Upper lobe of left lung (tissue), 6 donors: ENCODE results near the gene E2F4. TPM values are rescaled to one million over a fixed set of nuclear protein-coding genes. Genes with fewer than 3 reads are reported as not detected.

Source experiments
- ATAC-seq, 2 donors: fragments of 200-7000 bp; cut with Tn5 transposase; one replicate each; pipeline ENCODE4 v1.9.1; 2022; ENCODE audit warnings: mild to moderate bottlenecking in 2 of 2, moderate library complexity in 2 of 2; ENCODE audit not compliant: low FRiP score in 2 of 2
- DNase-seq, 2 donors: peaks; one replicate each; pipeline ENCODE4 v3.0.0-alpha.2; 2019 to 2020
- H3K27ac ChIP-seq, 4 donors: fragments of 200-600 bp; sonication (generic); one replicate each; pipeline ENCODE4 v1.5.1; 2016 to 2019
- H3K27me3 ChIP-seq, 4 donors: fragments of 200-600 bp; sonication (generic); one replicate each; pipeline ENCODE4 v1.5.1; 2017 to 2019
- H3K36me3 ChIP-seq, 4 donors: fragments of 200-600 bp; sonication (generic); one replicate each; pipeline ENCODE4 v1.5.1; 2016 to 2019
- H3K4me1 ChIP-seq, 4 donors: fragments of 200-600 bp; sonication (generic); one replicate each; pipeline ENCODE4 v1.5.1; 2018 to 2019
- H3K4me3 ChIP-seq, 4 donors: fragments of 200-600 bp; sonication (generic); one replicate each; pipeline ENCODE4 v1.5.1; 2017 to 2019; ENCODE audit warnings: mild to moderate bottlenecking in 2 of 4, moderate library complexity in 1 of 4
- H3K9me3 ChIP-seq, 4 donors: fragments of 200-600 bp; sonication (generic); one replicate each; pipeline ENCODE4 v1.5.1; 2018 to 2019
- EP300 ChIP-seq, 4 donors: sonication (generic); formaldehyde crosslinking; IDR thresholded peaks; one replicate each; pipeline ENCODE4 v1.5.1; 2017; ENCODE audit warnings: antibody characterized with exemption in 4 of 4, control low read depth in 2 of 4
- POLR2A ChIP-seq, 4 donors: fragments of 450-650 bp; IDR thresholded peaks; one replicate each; pipeline ENCODE4 v1.5.1; 2016 to 2017; ENCODE audit warnings: antibody characterized with exemption in 4 of 4, mild to moderate bottlenecking in 2 of 4
- POLR2AphosphoS5 ChIP-seq, 2 donors: sonication (generic); formaldehyde crosslinking; IDR thresholded peaks; one replicate each; pipeline ENCODE4 v1.5.1; 2017; ENCODE audit warnings: antibody characterized with exemption in 2 of 2
- WGBS, 2 donors: methylation state at CpG; one replicate each; pipeline ENCODE4 v1.1.5; 2017 to 2018; 5-methylcytosine and 5-hydroxymethylcytosine counted together
- total RNA-seq, 6 donors: library from RNA; depleted of rRNA in 4 of 6; stranded (reverse); fragments of >200 nt in 4 of 6; gene quantifications; one replicate each; pipeline versions ENCODE4 v1.1.0 to v1.2.1, GENCODE V29; 2016 to 2021
- TF ChIP-seq, protein P1 (sequence below), 6 experiments: fragments of 450-650 bp in 4 of 6; fragments of 200-600 bp in 2 of 6; sonication (generic) in 2 of 6; IDR thresholded peaks; one replicate each; pipeline ENCODE4 v1.5.1; 2016 to 2019; ENCODE audit warnings: antibody characterized with exemption in 6 of 6
- donor health status: DM: no; HTN: no; CAD: no; lungs with moderate emphysema.
- donor health status: DM: no; HTN: yes; CAD: no; lungs with severe emphysema.

Gene E2F4
- total RNA-seq, 6 donors from 2014 or later: 55.7 to 124 (median 85.4) TPM

DNA sequence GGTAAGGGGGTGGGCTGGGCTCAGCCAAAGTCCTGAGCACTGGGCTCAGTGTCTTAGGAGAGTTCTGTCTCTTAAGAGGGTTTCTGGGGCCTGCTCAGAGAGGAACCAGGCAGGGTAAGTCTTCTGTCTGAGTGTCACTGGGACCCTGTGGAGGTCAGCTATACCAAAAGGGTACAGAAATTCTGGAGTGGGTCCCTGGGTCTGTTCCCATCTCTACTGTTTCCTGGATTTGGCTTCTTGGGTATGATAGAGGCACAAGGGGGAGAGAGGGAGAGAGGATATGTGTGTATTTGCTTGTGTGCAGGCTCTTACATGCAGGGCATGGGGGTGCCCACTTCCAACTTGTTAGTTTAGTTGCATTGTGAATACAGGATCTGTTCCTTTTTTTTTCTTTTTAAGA is 1.6 kb downstream of the E2F4 start:
- peaks cover 30 to 56% (median 38%) of the 10 kb centered on the region in 4 donors for H3K4me1 ChIP-seq
- peak overlapping the region in 2 of 4 donors; percentile 92 to 98 for H3K4me3 ChIP-seq
- H3K9me3 ChIP-seq: no peaks in the 10 kb centered on the region
- H3K36me3 ChIP-seq: peaks cover 18 to 54% (median 47%) of the 10 kb centered on the region in 4 donors
- ATAC-seq: no peak
- TF ChIP-seq POLR2A (IDR thresholded peaks at IDR 0.05) (no peak), EP300 (IDR thresholded peaks at IDR 0.05) (no peak), POLR2AphosphoS5 (IDR thresholded peaks at IDR 0.05) (no peak)
- TF ChIP-seq, protein P1, sequence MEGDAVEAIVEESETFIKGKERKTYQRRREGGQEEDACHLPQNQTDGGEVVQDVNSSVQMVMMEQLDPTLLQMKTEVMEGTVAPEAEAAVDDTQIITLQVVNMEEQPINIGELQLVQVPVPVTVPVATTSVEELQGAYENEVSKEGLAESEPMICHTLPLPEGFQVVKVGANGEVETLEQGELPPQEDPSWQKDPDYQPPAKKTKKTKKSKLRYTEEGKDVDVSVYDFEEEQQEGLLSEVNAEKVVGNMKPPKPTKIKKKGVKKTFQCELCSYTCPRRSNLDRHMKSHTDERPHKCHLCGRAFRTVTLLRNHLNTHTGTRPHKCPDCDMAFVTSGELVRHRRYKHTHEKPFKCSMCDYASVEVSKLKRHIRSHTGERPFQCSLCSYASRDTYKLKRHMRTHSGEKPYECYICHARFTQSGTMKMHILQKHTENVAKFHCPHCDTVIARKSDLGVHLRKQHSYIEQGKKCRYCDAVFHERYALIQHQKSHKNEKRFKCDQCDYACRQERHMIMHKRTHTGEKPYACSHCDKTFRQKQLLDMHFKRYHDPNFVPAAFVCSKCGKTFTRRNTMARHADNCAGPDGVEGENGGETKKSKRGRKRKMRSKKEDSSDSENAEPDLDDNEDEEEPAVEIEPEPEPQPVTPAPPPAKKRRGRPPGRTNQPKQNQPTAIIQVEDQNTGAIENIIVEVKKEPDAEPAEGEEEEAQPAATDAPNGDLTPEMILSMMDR (IDR thresholded peaks at IDR 0.05): no peak
- H3K27me3 ChIP-seq: no peaks in the 10 kb centered on the region
- no peak for DNase-seq
- peak overlapping the region in 3 of 4 donors; percentile 81 to 89 (median 88) for H3K27ac ChIP-seq

DNA sequence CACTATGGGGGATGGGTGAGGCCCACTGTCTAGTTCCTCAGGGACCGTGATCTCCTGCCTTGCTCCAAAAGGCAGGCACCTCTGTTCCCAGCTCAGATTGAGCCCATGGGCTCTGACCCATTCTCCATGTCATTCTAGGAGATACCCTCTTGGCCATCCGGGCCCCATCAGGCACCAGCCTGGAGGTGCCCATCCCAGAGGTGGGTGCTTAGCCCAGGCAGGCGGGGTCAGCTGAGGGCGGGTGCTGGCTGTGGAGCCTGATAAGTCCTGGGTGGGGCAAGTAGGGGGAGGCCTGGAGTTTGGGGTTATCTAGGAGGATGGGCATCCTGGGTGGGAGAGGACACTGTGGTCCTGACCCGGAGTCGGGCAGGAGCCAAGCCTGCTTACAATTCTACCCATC is 2.3 kb downstream of the E2F4 start:
- TF ChIP-seq EP300 (IDR thresholded peaks at IDR 0.05) (no peak), POLR2AphosphoS5 (IDR thresholded peaks at IDR 0.05) (no peak), POLR2A (IDR thresholded peaks at IDR 0.05) (no peak)
- TF ChIP-seq, protein P1 (IDR thresholded peaks at IDR 0.05): no peak
- Histone ChIP-seq H3K36me3 (peaks cover 18 to 60% (median 52%) of the 10 kb centered on the region in 4 donors), H3K4me1 (peaks cover 33 to 59% (median 43%) of the 10 kb centered on the region in 4 donors), H3K27me3 (no peaks in the 10 kb centered on the region), H3K4me3 (no peak overlapping the region), H3K27ac (peak overlapping the region in 1 of 4 donors; percentile 21), H3K9me3 (no peaks in the 10 kb centered on the region)
- ATAC-seq (no peak), DNase-seq (no peak)
- WGBS, 2 donors: 88 to 95% methylated on average over 5 to 6 of the region's 6 CpGs

GRCh38 chr16:67195676-67196075 is 3.7 kb downstream of the E2F4 start:
- no peak for ATAC-seq
- DNase-seq: no peak
- no peak for TF ChIP-seq EP300 (IDR thresholded peaks at IDR 0.05)
- no peak for TF ChIP-seq POLR2AphosphoS5 (IDR thresholded peaks at IDR 0.05)
- TF ChIP-seq POLR2A (IDR thresholded peaks at IDR 0.05): no peak
- TF ChIP-seq, protein P1 (IDR thresholded peaks at IDR 0.05): no peak
- no peak overlapping the region for H3K4me3 ChIP-seq
- H3K4me1 ChIP-seq: peaks cover 37 to 69% (median 43%) of the 10 kb centered on the region in 4 donors
- H3K27me3 ChIP-seq: no peaks in the 10 kb centered on the region
- no peaks in the 10 kb centered on the region for H3K9me3 ChIP-seq
- 80 to 89% methylated on average over 4 to 5 of the region's 5 CpGs for WGBS, 2 donors
- peaks cover 18 to 74% (median 62%) of the 10 kb centered on the region in 4 donors for H3K36me3 ChIP-seq
- no peak overlapping the region for H3K27ac ChIP-seq

GRCh38 chr16:67196881-67197280 is 4.9 kb downstream of the E2F4 start:
- Histone ChIP-seq H3K36me3 (peaks cover 20 to 84% (median 72%) of the 10 kb centered on the region in 4 donors), H3K27me3 (no peaks in the 10 kb centered on the region), H3K27ac (no peak overlapping the region), H3K4me3 (no peak overlapping the region), H3K4me1 (peaks cover 28 to 57% (median 33%) of the 10 kb centered on the region in 4 donors), H3K9me3 (no peaks in the 10 kb centered on the region)
- no peak for TF ChIP-seq POLR2A (IDR thresholded peaks at IDR 0.05)
- TF ChIP-seq POLR2AphosphoS5 (IDR thresholded peaks at IDR 0.05): no peak
- TF ChIP-seq, protein P1 (IDR thresholded peaks at IDR 0.05): no peak
- TF ChIP-seq EP300 (IDR thresholded peaks at IDR 0.05): no peak
- DNase-seq: no peak
- WGBS, 2 donors: 89 to 100% methylated on average over 1 of the region's 1 CpG
- ATAC-seq: no peak

DNA sequence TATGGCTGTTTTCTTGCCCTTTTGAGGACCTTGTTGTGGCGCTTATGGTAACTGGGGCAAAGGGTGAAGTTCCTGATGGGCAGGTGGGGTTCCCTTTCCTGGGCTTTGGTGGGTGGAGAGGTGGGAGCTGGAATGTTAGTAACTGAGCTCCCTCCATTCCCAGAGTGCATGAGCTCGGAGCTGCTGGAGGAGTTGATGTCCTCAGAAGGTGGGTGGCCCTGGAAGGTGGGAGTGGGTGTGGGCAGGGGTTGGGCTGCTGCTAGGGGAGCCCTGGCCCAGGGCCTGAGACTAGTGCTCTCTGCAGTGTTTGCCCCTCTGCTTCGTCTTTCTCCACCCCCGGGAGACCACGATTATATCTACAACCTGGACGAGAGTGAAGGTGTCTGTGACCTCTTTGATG is 5.7 kb downstream of the E2F4 start:
- no peak overlapping the region for H3K4me3 ChIP-seq
- 75 to 78% methylated on average over 6 of the region's 6 CpGs for WGBS, 2 donors
- no peaks in the 10 kb centered on the region for H3K27me3 ChIP-seq
- H3K9me3 ChIP-seq: no peaks in the 10 kb centered on the region
- DNase-seq (no peak), ATAC-seq (no peak)
- TF ChIP-seq, protein P1 (IDR thresholded peaks at IDR 0.05): no peak
- no peak for TF ChIP-seq EP300 (IDR thresholded peaks at IDR 0.05)
- no peak for TF ChIP-seq POLR2A (IDR thresholded peaks at IDR 0.05)
- no peak for TF ChIP-seq POLR2AphosphoS5 (IDR thresholded peaks at IDR 0.05)
- peaks cover 26 to 93% (median 80%) of the 10 kb centered on the region in 4 donors for H3K36me3 ChIP-seq
- peak overlapping the region in 3 of 4 donors; percentile 17 to 78 (median 73) for H3K27ac ChIP-seq
- peaks cover 26 to 53% (median 30%) of the 10 kb centered on the region in 4 donors for H3K4me1 ChIP-seq
